B cell (primary cell): ENCODE results near the gene EHD2.
"Not testable (repeated sequence)": the region's sequence is repeated elsewhere in the genome, so short reads cannot be mapped to it uniquely, and the experiment has no call there.

ENCODE experiments used
- CTCF ChIP-seq: fragments of 200-600 bp; IDR thresholded peaks from one replicate; pipeline ENCODE4 v1.8.0; 2022; ENCODE audit warnings: antibody characterized with exemption, mild to moderate bottlenecking
- EZH2 ChIP-seq: IDR thresholded peaks from 2 replicates; pipeline ENCODE4 v1.6.1; 2012; ENCODE audit warnings: borderline replicate concordance, low read depth, mild to moderate bottlenecking, moderate library complexity, low read length; ENCODE audit not compliant: insufficient read depth, poor library complexity, severe bottlenecking

GRCh38 chr19:47718415-47719046 lies 5.3 kb downstream of the EHD2 start:
- not testable (repeated sequence) for TF ChIP-seq EZH2, CTCF
